KOPT-K1 (cell line): ENCODE measurements around the gene PDE1C.
"Not testable (repeated sequence)": the region's sequence is repeated elsewhere in the genome, so short reads cannot be mapped to it uniquely, and the experiment has no call there.

Experiments used
- H3K27ac ChIP-seq: fragments of 200-600 bp; sonication (generic); 2 replicates; pipeline ENCODE4 v1.5.1; 2016; ENCODE audit warnings: antibody characterized with exemption, mild to moderate bottlenecking, low read depth, low read length; ENCODE audit not compliant: poor library complexity, severe bottlenecking
- H3K36me3 ChIP-seq: fragments of 200-600 bp; sonication (generic); 2 replicates; pipeline ENCODE4 v1.5.1; 2017; ENCODE audit warnings: antibody characterized with exemption, mild to moderate bottlenecking, low read length, moderate library complexity; ENCODE audit not compliant: insufficient read depth
- H3K9me3 ChIP-seq: fragments of 200-600 bp; sonication (generic); 2 replicates; pipeline ENCODE4 v1.5.1; 2017; ENCODE audit warnings: antibody characterized with exemption, low read length, mild to moderate bottlenecking; ENCODE audit not compliant: insufficient read depth, poor library complexity, severe bottlenecking

The PDE1C gene

DNA sequence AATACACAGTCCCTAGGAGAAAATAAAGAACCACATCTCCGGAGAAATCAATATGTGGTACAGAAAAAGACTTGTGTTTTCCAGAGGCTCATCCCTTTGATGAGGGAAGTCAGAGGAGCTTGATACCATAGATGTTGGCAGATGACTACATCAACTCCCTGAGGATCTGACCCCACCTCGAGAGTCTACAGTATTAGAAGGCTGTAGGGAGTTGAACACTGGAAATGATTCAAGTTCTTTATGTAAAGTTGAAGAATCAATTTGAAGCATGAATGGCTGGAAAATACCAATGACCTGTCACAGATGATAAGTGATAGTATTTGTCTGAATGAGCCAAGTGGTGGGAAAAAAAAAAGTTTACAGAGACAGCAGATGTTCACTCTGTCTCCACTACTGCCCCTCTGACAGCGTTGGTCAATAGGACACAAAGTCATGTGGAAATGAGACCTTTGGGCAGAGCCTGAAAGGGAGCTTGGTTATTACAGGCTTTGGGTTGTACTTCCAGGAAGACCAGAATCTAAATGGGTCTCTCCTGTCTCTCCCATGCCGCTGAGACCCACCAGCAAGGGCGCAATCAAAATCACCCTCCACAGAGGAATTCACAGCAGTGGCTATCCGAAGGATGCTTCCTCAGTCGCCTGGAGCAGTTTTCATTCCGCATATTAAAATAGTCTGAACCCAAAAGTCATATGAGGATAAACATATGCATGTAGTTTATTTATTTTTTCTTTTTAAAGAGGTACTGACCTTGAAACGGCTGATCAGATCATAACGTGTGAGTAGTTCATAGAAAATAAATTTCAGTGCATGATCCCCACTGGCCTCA lies 197.4 kb downstream of the PDE1C start:
- Histone ChIP-seq H3K36me3 (no peaks in the 10 kb centered on the region), H3K27ac (no peak overlapping the region), H3K9me3 (no peaks in the 10 kb centered on the region)

- Histone ChIP-seq H3K27ac (no peak overlapping the region), H3K9me3 (no peaks in the 10 kb centered on the region), H3K36me3 (no peaks in the 10 kb centered on the region)
Observed at GRCh38 chr7:31864646-31865045, 205.6 kb downstream of the PDE1C start.

- H3K27ac ChIP-seq: no peak overlapping the region
- no peaks in the 10 kb centered on the region for H3K9me3 ChIP-seq
- H3K36me3 ChIP-seq: no peaks in the 10 kb centered on the region
Observed at GRCh38 chr7:31860925-31861324, 209.3 kb downstream of the PDE1C start.

GRCh38 chr7:31858055-31858454 lies 212.2 kb downstream of the PDE1C start:
- Histone ChIP-seq H3K36me3 (no peaks in the 10 kb centered on the region), H3K27ac (no peak overlapping the region), H3K9me3 (no peaks in the 10 kb centered on the region)

DNA sequence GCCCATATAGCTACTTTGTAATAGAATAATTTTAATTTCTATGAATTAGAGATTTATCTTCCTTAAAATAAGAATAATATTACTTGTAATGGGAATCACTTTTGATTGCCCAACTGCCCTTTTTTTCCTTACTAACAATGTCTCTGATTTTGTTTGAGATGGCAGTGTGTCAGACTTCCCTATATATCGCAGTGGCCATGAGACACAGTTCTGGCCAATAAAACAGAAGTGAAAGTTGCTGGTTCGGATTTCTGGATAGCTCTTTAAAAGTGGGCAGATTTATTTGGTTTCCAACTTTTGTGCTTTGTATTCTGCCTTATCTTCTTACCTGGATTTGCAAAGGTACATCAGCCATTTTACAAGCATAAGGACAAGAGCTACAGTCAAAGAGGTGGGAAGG lies 213.0 kb downstream of the PDE1C start:
- Histone ChIP-seq H3K36me3 (no peaks in the 10 kb centered on the region), H3K9me3 (no peaks in the 10 kb centered on the region), H3K27ac (no peak overlapping the region)

DNA sequence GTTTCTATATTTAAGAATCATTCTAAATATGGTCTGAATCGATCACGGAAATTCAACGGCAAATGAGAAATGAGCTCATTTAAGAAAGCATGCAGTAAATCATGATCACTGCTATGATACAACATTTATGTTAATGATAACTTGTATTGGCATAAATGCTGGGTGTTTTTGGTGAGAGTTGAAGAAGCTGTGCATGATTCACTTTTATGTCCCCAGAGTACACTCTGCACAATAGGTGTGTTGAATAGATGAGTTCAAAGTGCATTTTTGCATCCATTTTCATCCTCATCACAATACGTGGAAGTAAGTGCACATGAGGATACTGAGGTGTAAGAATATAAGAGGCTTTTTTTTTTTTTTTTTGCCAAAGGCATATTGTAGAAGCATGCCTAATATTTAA lies 213.9 kb downstream of the PDE1C start:
- Histone ChIP-seq H3K27ac (no peak overlapping the region), H3K9me3 (no peaks in the 10 kb centered on the region), H3K36me3 (no peaks in the 10 kb centered on the region)

- Histone ChIP-seq H3K36me3 (no peaks in the 10 kb centered on the region), H3K27ac (no peak overlapping the region), H3K9me3 (no peaks in the 10 kb centered on the region)
Observed at GRCh38 chr7:31855530-31855929, 214.7 kb downstream of the PDE1C start.

- no peaks in the 10 kb centered on the region for H3K36me3 ChIP-seq
- no peak overlapping the region for H3K27ac ChIP-seq
Observed at GRCh38 chr7:31853380-31853779, 216.8 kb downstream of the PDE1C start.

GRCh38 chr7:31852462-31852861 lies 217.7 kb downstream of the PDE1C start:
- H3K27ac ChIP-seq: no peak overlapping the region
- no peaks in the 10 kb centered on the region for H3K9me3 ChIP-seq
- no peaks in the 10 kb centered on the region for H3K36me3 ChIP-seq

More at GRCh38 chr7:31853380-31853779, 216.8 kb downstream of the PDE1C start:
- no peaks in the 10 kb centered on the region for H3K9me3 ChIP-seq

DNA sequence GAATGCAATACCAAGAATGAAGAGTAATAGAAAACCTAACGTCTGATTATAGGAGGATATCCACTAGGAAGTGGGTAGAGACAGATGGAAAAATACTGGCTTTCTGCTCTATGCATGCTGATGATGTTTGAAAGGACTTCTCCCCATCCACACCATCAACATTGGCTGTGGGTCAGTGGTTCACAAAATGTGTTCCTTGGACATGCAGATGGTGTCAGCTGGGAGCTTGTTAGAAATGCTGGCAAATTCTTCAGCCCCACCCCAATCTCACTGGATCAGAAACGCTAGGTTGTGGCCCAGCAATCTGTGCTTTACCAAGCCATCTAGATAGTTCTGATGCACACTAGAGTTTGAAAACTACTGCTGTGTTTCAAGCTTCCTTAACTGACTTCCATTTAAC lies 219.1 kb downstream of the PDE1C start:
- no peak overlapping the region for H3K27ac ChIP-seq
- no peaks in the 10 kb centered on the region for H3K36me3 ChIP-seq
- no peaks in the 10 kb centered on the region for H3K9me3 ChIP-seq

DNA sequence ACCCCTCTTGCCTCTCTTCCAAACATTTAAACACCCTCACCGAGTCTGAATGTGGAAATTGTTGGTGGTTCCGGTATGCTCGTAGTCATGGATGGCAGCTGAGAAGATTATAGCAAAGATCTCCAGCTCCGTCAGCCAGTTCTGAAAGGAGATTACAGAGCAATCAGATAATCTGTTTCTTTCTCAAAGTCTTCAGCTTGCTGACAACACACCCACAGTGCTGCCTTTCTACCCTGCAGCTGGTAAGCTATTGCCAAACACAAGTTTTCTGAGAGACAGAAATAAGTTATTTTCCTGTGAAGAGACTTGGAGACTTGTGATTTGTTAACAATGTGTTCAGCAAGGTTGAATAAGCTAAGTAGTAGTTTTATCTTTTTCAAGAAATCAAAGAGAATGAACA lies 219.6 kb downstream of the PDE1C start:
- Histone ChIP-seq H3K27ac (no peak overlapping the region), H3K36me3 (no peaks in the 10 kb centered on the region), H3K9me3 (no peaks in the 10 kb centered on the region)

- Histone ChIP-seq H3K36me3 (no peaks in the 10 kb centered on the region), H3K9me3 (no peaks in the 10 kb centered on the region), H3K27ac (no peak overlapping the region)
Observed at GRCh38 chr7:31850066-31850465, 220.1 kb downstream of the PDE1C start.

- Histone ChIP-seq H3K9me3 (no peaks in the 10 kb centered on the region), H3K27ac (no peak overlapping the region), H3K36me3 (no peaks in the 10 kb centered on the region)
Observed at GRCh38 chr7:31835471-31835870, 234.7 kb downstream of the PDE1C start.

DNA sequence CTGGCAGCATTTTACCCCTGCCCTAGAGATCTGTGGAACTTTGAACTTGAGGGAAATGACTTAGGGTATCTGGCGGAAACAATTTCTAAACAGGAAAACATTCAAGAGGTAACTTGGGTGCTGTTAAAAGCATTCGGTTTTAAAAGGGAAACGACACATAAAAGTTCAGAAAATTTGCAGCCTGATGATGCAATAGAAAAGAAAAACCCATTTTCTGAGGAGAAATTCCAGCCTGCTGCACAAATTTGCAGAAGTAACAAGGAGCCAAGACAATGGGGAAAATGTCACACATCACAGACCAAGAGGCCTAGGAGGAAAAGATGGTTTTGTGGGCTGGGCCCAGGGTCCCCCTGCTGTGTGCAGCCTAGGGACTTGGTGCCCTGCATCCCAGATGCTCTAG lies 236.6 kb downstream of the PDE1C start:
- H3K36me3 ChIP-seq, H3K27ac ChIP-seq: not testable (repeated sequence)

DNA sequence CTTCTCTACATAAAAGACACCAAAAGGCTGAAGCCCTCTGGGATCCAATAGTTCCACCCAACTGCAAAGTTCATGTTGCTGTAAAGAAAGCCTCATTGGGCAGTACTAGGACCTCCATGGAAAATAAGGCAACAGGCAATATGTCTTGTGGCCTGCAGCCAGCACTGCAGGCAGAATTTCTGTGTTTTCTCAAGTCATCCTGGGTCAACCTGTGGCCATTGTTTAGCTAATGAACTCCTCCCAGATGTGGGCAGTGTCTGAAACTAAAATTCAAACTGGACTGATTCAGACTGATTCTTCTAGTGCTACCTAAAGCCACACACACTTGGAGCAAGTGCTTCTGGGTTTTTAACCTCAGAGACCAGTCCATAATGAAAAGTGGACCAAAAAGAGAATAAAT lies 241.7 kb downstream of the PDE1C start:
- Histone ChIP-seq H3K9me3 (no peaks in the 10 kb centered on the region), H3K27ac (no peak overlapping the region), H3K36me3 (no peaks in the 10 kb centered on the region)

More for the DNA sequence above, 236.6 kb downstream of the PDE1C start:
- H3K9me3 ChIP-seq: not testable (repeated sequence)

GRCh38 chr7:31825576-31825975 lies 244.6 kb downstream of the PDE1C start:
- Histone ChIP-seq H3K36me3 (no peaks in the 10 kb centered on the region), H3K9me3 (no peaks in the 10 kb centered on the region), H3K27ac (no peak overlapping the region)
